ENCODE results near the gene LAYN. TPM values are rescaled to one million over a fixed set of nuclear protein-coding genes. Genes with fewer than 3 reads are reported as not detected.

The LAYN gene
- total RNA-seq, 3 donors from 2014 or later (not counting 1 experiment from before 2014, with no cell fraction given): 0.94 to 1.8 TPM; not detected in 1

DNA sequence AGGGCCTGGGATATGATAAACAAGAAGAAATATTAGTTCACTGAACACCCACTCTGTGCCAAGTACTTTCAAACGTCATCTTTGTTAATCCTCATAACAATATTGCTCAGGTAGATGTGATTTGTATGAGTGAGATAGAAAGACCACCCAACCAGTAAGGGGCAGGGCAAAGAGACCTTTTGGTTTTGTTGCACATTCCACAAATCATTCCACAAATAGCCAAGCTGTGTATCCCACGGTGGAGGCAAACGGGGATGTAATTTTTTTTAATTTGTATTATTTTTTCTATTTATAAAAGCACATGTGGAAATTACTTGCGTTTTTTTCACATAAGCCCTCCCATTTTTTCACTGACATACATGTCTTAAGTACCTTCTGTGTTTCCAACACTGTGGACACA, 29.0 kb downstream of the LAYN start:
- Mint-ChIP-seq H3K4me1 (peaks cover 0 to 3% of the 10 kb centered on the region in 2 donors), H3K27me3 (ENCODE audit: low read depth in 2 of 2) (peaks cover 5 to 7% of the 10 kb centered on the region in 2 donors), H3K9me3 (no peaks in the 10 kb centered on the region), H3K27ac (no peak overlapping the region), H3K36me3 (no peaks in the 10 kb centered on the region), H3K4me3 (no peak overlapping the region)
- Histone ChIP-seq H3K9me3 (ENCODE audit: control insufficient read depth, insufficient read depth, low read length) (no peaks in the 10 kb centered on the region), H3K36me3 (ENCODE audit: control insufficient read depth, insufficient read depth, low read length) (no peaks in the 10 kb centered on the region), H3K4me3 (ENCODE audit: low read length) (no peak overlapping the region), H3K27ac (ENCODE audit: low read length) (no peak overlapping the region), H3K4me1 (ENCODE audit: control insufficient read depth, insufficient read depth, low read length) (no peaks in the 10 kb centered on the region), H3K27me3 (ENCODE audit: control insufficient read depth, insufficient read depth, low read length) (no peaks in the 10 kb centered on the region)
- TF ChIP-seq, protein P1, sequence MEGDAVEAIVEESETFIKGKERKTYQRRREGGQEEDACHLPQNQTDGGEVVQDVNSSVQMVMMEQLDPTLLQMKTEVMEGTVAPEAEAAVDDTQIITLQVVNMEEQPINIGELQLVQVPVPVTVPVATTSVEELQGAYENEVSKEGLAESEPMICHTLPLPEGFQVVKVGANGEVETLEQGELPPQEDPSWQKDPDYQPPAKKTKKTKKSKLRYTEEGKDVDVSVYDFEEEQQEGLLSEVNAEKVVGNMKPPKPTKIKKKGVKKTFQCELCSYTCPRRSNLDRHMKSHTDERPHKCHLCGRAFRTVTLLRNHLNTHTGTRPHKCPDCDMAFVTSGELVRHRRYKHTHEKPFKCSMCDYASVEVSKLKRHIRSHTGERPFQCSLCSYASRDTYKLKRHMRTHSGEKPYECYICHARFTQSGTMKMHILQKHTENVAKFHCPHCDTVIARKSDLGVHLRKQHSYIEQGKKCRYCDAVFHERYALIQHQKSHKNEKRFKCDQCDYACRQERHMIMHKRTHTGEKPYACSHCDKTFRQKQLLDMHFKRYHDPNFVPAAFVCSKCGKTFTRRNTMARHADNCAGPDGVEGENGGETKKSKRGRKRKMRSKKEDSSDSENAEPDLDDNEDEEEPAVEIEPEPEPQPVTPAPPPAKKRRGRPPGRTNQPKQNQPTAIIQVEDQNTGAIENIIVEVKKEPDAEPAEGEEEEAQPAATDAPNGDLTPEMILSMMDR (IDR thresholded peaks at IDR 0.05): no peak
- ATAC-seq: no peak
- no peak for DNase-seq
- WGBS (ENCODE audit: insufficient coverage): 83% methylated on average over 1 of the region's 4 CpGs
- intact Hi-C loops (cut with micrococcal nuclease): no loop called here

DNA sequence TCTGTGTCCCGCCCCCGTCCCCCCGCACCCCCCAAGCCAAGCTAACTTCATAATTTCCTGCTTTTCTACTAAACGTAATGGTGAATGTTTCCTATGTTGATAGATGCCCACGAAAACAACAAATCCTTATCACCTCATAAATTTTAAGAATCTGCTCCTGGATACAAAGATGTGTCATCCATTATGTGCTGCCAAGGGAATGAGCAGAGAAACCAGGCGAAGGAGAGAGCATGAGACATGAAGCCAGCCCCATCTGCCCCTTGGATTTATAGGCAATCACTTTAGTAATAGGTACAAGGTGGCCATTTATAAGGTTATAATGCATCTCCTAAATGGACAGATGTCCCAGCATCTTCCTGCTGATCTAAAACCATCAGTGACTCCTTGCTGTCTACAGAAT, 30.3 kb downstream of the LAYN start:
- 95% methylated on average over 5 of the region's 6 CpGs for WGBS (ENCODE audit: insufficient coverage)
- TF ChIP-seq, protein P1 (IDR thresholded peaks at IDR 0.05): no peak
- intact Hi-C loops (cut with micrococcal nuclease): no loop called here
- H3K36me3 ChIP-seq (ENCODE audit: control insufficient read depth, insufficient read depth, low read length): no peaks in the 10 kb centered on the region
- DNase-seq: no peak
- no peaks in the 10 kb centered on the region for H3K4me1 ChIP-seq (ENCODE audit: control insufficient read depth, insufficient read depth, low read length)
- Mint-ChIP-seq H3K4me1 (peaks cover 0 to 10% of the 10 kb centered on the region in 2 donors), H3K4me3 (no peak overlapping the region), H3K36me3 (no peaks in the 10 kb centered on the region), H3K27ac (no peak overlapping the region), H3K9me3 (no peaks in the 10 kb centered on the region), H3K27me3 (ENCODE audit: low read depth in 2 of 2) (peaks cover 5 to 7% of the 10 kb centered on the region in 2 donors)
- H3K4me3 ChIP-seq (ENCODE audit: low read length): no peak overlapping the region
- ATAC-seq: no peak
- no peaks in the 10 kb centered on the region for H3K9me3 ChIP-seq (ENCODE audit: control insufficient read depth, insufficient read depth, low read length)
- no peaks in the 10 kb centered on the region for H3K27me3 ChIP-seq (ENCODE audit: control insufficient read depth, insufficient read depth, low read length)
- no peak overlapping the region for H3K27ac ChIP-seq (ENCODE audit: low read length)

DNA sequence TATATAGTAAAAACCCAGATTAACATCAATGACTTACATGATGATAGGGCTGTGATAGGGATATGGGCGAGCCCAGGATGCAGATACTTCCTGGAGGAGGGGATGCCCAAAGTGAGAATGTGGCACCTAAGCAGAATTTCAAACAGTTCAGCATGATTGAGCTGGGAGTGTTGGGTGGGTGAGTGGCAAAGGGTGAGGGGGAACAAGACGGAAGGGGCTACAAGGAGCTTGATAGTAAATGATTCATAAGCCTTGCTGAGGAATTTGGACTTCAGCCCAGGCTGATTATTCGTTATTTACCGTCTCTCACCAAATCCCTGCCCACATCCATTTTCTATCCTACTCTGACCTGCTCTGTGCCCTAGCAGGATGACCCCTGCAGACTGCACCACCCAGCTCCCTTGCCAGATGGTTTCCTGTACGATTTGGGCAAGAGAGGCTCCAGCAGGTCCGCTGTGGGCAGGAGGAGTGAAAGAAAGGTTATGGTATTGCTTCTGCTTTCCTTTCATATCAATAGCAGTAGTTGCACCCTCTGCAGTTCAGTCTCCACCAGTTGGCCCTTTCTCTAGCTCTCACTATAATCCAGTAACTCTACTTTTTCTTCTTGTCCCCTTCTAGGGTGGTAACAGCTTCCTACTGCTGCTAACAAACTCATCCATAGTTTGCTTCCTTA, 31.4 kb downstream of the LAYN start:
- Mint-ChIP-seq H3K4me3 (no peak overlapping the region), H3K4me1 (peaks cover 0 to 10% of the 10 kb centered on the region in 2 donors), H3K36me3 (no peaks in the 10 kb centered on the region), H3K27me3 (ENCODE audit: low read depth in 2 of 2) (peaks cover 5 to 7% of the 10 kb centered on the region in 2 donors), H3K9me3 (no peaks in the 10 kb centered on the region), H3K27ac (no peak overlapping the region)
- TF ChIP-seq, protein P1 (IDR thresholded peaks at IDR 0.05): no peak
- intact Hi-C loops (cut with micrococcal nuclease): no loop called here
- DNase-seq: no peak
- WGBS (ENCODE audit: insufficient coverage): 54% methylated on average over 6 of the region's 6 CpGs
- H3K27me3 ChIP-seq (ENCODE audit: control insufficient read depth, insufficient read depth, low read length): no peaks in the 10 kb centered on the region
- H3K27ac ChIP-seq (ENCODE audit: low read length): no peak overlapping the region
- no peaks in the 10 kb centered on the region for H3K4me1 ChIP-seq (ENCODE audit: control insufficient read depth, insufficient read depth, low read length)
- no peaks in the 10 kb centered on the region for H3K36me3 ChIP-seq (ENCODE audit: control insufficient read depth, insufficient read depth, low read length)
- no peaks in the 10 kb centered on the region for H3K9me3 ChIP-seq (ENCODE audit: control insufficient read depth, insufficient read depth, low read length)
- ATAC-seq: no peak
- no peak overlapping the region for H3K4me3 ChIP-seq (ENCODE audit: low read length)

DNA sequence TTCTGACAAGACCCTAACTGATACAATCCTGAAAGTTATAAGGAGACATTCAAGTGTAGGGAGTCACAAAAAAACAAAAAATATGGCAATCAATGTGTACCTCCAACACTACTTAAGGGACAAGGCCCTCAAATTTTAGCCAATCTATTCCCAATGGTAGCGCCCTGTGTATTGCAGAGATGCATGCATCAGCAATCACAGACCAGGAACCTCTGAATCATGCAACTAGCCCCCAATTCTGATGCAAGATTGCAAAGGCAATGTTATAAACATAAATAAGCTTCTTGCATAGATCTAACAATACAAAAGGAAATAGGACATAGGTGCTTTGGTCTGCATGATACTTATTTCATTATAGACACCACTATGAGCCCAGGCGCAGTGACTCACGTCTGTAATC, 32.1 kb downstream of the LAYN start:
- ATAC-seq (no peak), DNase-seq (no peak)
- Mint-ChIP-seq H3K9me3 (no peaks in the 10 kb centered on the region), H3K36me3 (no peaks in the 10 kb centered on the region), H3K27ac (no peak overlapping the region), H3K27me3 (ENCODE audit: low read depth in 2 of 2) (peaks cover 5 to 7% of the 10 kb centered on the region in 2 donors), H3K4me1 (peaks cover 0 to 10% of the 10 kb centered on the region in 2 donors), H3K4me3 (no peak overlapping the region)
- intact Hi-C loops (cut with micrococcal nuclease): no loop called here
- 94% methylated on average over 3 of the region's 3 CpGs for WGBS (ENCODE audit: insufficient coverage)
- TF ChIP-seq, protein P1 (IDR thresholded peaks at IDR 0.05): no peak
- Histone ChIP-seq H3K4me1 (ENCODE audit: control insufficient read depth, insufficient read depth, low read length) (no peaks in the 10 kb centered on the region), H3K9me3 (ENCODE audit: control insufficient read depth, insufficient read depth, low read length) (no peaks in the 10 kb centered on the region), H3K4me3 (ENCODE audit: low read length) (no peak overlapping the region), H3K36me3 (ENCODE audit: control insufficient read depth, insufficient read depth, low read length) (no peaks in the 10 kb centered on the region), H3K27me3 (ENCODE audit: control insufficient read depth, insufficient read depth, low read length) (no peaks in the 10 kb centered on the region), H3K27ac (ENCODE audit: low read length) (no peak overlapping the region)

All from natural killer cell (primary cell).